DLD1 (cell line): Measurements from ENCODE around the gene RNF220.
"Not testable (repeated sequence)": the region's sequence is repeated elsewhere in the genome, so short reads cannot be mapped to it uniquely, and the experiment has no call there.

Experiments used
- in situ Hi-C: cut with HindIII; loops from 2 replicates; pipeline ENCODE4 v1.10.0; 2017; ENCODE audit warnings: low sequenced_read_pairs

Gene RNF220

GRCh38 chr1:44485229-44485933 is 80.3 kb downstream of the RNF220 start:
- in situ Hi-C loops: no loop called here

- in situ Hi-C loops: no loop called here
Observed at GRCh38 chr1:44485934-44486460, 80.9 kb downstream of the RNF220 start.

GRCh38 chr1:44489481-44489880 is 84.4 kb downstream of the RNF220 start:
- in situ Hi-C loops: no loop called here

DNA sequence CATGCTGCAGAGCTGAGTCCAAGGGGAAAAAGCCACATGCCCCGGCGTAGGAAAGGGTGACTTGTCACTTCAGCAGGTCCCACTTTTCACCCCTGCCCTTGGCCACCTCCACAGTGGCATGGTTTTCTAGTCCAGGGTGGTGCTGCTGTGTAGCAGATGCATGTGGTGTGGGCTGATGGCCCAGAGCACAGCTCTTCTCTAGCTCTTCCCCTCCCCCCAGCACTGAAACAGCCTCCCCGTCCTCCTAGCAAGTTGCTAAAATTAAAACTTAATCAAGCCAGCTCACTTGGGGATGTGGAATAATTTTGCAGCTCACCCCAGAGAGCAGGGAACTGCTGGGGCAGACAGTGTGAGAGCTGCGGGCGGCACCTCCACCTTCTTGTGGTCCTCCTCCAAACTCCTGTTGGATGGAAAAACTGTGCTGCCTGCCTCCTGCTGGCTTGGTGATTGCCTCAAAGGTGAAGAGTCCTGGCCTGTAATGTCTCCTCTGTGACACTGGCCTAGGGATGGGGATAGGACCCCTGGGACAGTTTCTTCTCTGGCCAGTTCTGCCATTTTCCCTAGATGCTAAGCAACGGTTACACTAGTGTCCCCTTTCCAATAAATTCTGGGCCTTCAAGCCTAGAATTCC is 91.6 kb downstream of the RNF220 start:
- in situ Hi-C loops: no loop called here

DNA sequence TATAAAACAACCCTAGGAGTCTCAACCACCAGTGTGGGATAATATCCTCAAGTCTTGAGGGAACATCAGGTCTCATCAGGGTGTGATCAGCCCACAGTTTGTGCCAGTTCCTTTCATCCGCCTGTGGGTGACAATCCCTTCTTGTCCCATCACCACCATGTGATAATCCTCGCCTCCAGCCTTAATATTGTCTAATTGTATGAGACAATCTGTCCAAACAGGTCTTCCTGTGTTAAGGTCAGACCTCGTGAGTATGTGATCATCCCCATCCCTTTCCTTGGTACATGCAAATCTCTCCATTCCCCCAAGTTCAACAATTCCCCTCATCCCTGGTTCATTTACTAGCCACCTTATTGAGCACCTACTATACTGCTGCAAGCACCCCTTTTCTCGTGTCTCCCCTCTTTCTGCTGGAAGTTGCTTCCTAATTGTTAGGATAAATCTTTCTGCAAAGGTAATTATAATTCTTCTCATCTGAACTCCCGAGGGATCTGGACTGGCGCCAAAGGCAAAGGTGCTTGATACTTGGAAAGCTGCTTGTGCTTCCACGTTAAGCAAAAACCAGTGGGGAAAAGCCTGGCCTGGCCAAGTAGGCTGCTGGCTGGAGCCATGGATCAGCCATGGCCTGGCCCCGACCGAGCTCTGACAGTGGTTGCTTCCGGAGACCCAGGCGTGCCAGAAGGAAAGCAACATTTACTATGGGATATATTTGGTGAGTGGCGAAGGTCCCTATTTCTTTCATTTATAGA is 92.5 kb downstream of the RNF220 start:
- in situ Hi-C loops: no loop called here

DNA sequence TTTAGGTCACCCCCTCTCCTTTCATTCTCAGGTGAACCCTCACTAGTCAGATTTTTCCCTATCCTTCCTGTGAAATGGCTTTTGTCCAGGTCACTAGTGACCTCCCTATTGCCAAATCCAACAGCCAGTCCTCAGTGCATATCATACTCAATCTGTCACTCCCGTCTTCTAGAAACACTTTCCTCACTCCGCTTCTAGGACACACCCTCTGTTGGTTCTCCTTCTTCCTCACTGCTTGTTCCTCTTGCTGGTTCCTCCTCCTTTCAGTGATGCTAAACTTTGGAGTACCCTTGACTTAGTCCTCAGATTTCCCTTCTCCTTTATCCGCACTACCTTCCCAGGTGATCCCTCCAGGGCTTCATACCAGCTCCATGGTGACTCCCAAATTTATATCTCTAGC is 94.3 kb downstream of the RNF220 start:
- in situ Hi-C loops: no loop called here

DNA sequence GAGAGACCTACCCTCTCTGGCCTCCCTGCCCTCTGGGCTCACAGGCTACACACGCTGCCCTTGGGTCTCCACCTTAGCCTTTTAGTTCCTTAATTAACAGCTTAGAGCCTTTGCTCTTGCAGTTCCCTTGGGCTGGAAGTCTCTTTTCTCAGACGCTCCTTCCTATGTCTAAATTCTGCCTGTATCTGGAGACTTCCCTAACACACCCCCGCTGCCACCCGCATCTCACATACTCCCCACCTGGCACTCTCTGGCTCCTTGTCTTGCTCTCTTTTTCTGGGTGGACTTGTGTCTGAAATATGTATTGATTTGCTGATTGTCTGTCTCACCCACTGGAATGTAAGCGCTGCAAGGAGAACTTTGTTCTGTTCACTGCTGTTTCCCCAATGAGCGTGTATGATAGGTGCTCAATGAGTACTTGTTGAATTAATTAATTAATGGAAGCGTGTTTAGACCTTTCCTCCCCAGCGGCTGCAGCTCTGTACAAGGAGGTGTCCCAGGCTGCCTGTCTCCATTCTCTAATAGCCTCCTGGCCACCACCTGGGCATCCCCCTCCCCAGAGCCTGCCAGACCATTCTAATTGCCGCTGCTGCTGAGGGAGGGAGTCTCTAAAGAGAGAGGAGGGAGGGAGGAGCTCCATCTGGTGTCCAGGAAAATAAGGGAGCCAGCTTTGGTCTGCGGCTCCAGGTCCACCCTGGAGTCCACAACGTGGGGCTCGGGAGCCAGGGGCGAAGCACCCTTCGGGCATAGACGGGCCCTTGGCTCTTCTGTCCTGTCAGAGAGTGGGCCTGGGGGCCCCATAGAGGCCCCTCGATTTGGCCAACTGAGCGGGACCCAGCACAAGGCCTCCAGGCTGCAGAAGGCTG is 95.4 kb downstream of the RNF220 start:
- in situ Hi-C loops: no loop called here

DNA sequence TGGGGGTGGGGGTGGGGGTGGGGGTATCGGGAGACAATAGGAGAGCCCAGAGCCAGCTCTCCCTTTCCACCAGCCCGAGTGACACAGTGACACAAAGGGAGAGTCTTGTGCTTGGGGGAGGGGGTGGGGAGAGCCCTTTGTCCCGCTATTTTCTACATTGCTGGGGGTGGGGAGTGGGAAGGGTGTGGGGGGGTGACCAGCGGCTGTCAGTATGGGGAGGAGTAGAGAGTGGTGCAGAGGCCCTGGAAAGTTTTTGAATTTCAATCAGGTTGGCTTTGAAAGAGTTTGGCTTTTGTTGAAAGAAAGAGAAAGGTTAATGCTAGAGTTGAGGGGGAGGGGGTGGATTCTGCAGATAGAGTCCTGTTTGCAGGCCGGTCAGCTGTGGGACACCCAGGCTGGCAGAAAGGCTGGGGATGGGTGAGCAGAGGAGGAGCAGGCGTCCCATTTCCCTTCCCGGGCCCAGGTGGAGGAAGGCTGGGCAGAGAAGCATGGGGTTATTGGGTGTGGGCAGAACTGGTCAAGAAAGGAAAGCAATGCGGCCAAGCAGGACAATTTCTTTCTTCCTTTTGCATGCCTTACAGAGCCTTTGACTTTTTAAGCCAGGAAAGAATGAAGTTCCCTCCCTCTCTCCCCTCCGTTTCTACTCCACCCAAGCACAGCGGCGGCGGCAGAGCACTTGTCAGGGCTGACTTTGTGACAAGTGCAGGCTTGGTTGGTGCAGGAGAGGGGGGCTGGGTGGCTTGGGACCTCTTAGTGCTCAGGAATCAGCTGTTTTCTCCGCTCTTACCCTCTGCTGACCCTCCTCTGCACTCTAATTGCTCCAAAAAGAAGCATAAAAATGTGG is 96.2 kb downstream of the RNF220 start:
- in situ Hi-C loops: no loop called here

DNA sequence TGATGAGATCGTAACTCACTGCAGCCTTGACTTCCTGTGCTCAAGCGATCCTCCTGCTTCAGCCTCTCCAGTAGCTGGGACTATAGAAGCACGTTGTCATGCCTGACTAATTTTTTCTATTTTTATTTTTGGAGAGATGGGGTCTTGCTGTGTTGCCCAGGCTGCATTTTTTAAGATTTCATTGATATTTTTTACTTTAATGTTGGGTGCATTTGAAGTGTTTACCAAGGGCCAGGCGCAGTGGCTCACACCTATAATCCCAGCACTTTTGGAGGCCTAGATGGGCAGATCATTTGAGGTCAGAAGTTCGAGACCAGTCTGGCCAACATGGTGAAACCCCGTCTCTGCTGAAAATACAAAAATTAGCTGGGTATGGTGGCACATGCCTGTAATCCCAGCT is 97.8 kb downstream of the RNF220 start:
- in situ Hi-C loops: not testable (repeated sequence)

- in situ Hi-C loops: no loop called here
Observed at GRCh38 chr1:44503625-44504024, 98.6 kb downstream of the RNF220 start.

DNA sequence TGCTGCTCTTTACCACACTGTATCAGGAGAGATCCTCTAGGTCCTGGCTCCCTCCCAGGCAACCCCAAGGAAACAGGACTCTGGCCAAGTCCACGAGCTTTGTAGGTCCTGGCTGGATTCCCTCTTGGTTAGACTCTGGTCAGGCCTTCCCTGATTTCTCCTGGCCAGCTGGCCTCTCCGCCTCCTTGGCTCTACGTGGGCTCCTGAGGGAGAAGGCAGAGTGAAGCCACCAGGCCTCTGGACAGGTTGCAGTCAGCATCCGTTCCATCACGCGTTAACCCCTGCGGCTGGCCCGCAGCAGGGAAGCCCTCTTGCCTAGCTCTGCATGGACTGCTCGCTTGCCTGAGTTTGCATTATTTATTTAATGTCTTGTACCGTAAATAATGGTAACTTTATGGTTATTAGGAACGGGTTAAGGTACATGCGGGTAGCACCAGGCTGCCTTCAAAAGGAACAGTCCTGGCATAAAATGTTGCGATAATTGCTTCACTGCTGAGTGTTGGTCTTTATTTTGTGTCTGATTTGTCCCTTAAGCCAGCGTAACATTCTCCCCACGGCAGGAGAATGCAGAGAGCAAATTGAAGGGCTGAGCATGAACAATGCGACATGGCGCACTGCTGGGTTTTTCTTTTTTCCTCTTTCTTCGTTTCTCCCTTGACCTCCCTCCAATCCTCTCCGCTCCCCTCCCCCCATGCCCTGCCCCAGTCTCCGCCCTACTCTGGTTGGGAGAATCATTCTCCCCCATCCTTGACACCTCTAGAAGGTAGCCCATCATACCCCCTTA is 100.3 kb downstream of the RNF220 start:
- in situ Hi-C loops: no loop called here

DNA sequence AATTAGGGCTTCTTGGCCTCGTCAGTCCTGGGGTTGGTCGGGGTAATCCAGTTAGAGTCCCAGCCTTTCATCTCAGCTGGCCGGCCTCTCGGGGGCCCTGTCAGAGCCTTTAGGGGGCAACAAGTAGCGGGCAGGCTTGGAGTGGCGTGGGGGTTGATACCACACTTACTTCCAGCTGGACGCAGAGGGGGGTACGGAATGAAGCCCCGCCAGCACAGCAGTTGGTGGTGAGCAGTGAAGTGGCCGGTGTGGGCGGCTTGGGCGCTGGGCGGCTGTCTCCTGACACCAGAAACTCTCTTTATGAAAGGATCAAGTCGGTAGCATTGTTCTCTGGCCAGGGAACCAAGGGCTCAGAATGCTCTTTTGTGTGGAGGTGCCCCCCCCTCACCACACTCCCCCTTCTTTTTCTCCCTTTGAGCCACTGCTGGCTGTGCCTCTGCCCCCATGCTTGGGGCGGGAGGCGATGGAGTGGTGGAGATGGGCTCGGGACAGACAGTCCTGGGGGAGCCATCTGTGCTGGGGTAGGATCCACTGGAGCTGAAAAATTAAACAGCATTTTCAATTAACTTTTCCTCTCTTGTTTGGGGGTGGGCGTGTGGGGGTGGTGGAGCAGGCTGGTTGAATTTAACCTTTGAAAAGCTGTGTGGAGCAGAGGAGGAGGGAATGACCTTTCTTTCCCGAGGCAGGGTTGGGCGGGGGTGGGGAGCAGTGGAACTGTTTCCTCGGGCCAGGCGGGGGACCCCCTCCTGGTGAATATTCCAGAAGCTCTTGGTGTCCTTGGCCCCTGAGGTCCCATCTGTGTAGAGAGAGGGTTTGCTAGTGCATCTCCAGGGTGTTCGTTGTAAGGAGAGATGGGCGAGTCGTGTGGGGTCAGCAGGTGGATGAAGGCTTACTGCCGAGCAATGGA is 102.7 kb downstream of the RNF220 start:
- in situ Hi-C loops: no loop called here

GRCh38 chr1:44508397-44508745 is 103.3 kb downstream of the RNF220 start:
- in situ Hi-C loops: no loop called here

- in situ Hi-C loops: no loop called here
Observed at GRCh38 chr1:44511363-44511762, 106.3 kb downstream of the RNF220 start.

GRCh38 chr1:44511769-44512168 is 106.7 kb downstream of the RNF220 start:
- in situ Hi-C loops: no loop called here

DNA sequence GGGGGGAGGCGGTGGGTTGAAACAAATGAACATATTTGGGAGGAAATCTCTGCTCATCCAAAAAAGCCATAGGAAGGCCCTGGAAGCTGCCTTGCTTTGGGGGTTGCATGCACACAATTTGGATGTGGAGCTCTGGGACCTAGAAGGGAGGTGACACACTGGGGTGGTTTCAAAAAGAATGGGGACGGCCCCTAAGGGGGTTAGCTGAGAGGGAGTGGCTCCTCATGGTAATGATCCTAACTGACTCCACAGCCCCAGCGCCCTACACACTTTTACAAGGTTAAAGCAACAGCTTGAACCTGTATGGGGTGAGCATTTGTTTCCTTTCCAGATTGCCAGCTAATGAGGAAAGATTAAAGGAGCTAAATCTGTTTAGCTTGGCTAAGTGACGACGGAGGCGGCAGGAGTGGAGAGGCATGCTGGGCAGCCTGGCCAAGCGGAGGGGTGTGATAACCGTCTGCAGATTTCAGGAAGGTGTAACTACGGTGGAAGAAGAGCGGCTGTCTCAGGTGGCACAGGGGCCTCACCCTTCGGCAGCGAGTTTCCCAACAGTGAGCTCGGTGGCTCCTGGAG is 107.3 kb downstream of the RNF220 start:
- in situ Hi-C loops: no loop called here

DNA sequence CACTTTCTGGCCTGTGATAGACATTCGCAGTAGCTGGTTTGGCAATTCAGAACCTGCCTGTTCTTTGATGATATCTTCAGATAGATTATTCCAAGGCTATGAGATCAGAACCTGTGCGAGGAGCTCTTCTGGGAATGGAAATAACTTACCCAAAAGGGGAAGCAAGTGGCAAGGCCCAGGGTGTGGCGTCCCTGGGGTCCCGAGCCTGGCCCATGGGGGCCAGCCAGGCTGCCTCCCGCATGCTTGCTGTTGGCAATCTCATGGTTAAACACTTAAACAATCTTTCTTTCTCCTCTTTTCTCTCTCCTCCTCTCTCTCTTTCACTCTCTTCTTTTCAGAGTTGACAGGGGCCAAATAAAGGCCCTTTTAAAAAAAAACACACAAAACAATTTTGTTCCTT is 108.1 kb downstream of the RNF220 start:
- in situ Hi-C loops: no loop called here

DNA sequence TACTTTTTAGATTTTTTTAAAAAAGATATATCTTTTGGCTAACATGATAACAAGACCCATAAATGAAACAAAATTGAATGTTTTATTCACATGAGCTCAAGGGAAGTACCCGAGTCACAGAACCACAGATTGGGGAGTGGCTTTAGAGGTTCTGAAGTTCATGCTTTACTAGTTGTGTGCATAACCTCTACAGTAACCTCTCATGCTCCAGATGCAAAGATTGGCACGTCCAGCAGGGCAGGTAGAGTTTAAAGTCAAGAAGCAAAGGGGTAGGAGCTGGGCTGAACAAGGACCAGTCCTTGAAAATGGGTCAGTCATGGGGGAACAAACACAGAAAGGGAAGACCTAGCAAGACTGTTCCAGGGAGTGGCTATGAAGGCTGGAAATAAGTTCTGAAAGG is 109.6 kb downstream of the RNF220 start:
- in situ Hi-C loops: no loop called here
